Activated CD4-positive, alpha-beta T cell treated with anti-CD3 and anti-CD28 coated beads, Interleukin-2, amount 10 ng/mL, durations not matched to agents 7 days and 5 days (primary cell): ENCODE results near the gene FCAR. TPM values are rescaled to one million over a fixed set of nuclear protein-coding genes. Genes with fewer than 3 reads are reported as not detected.
"Not testable (repeated sequence)": the region's sequence is repeated elsewhere in the genome, so short reads cannot be mapped to it uniquely, and the experiment has no call there.

Experiments
- CTCF ChIA-PET: fragments of 350-600 bp; sonication (Branson Sonifier 250); formaldehyde crosslinking; loops from one replicate; lab custom pipeline; 2021; ENCODE audit warnings: antibody characterized with exemption; lab: Charles Lee
- POLR2A ChIA-PET: fragments of 350-600 bp; sonication (Branson Sonifier 250); formaldehyde crosslinking; loops from one replicate; lab custom pipeline; 2021; ENCODE audit warnings: antibody characterized with exemption; lab: Charles Lee
- DNase-seq: peaks from one replicate; pipeline ENCODE4 v3.0.0-alpha.2; 2020
- H3K27ac Mint-ChIP-seq: one replicate; pipeline ENCODE4 v1.8.0; 2021; ENCODE audit warnings: mild to moderate bottlenecking, moderate library complexity, mixed read lengths
- H3K27me3 Mint-ChIP-seq: one replicate; pipeline ENCODE4 v1.8.0; 2021; ENCODE audit warnings: mixed read lengths
- H3K36me3 Mint-ChIP-seq: one replicate; pipeline ENCODE4 v1.8.0; 2021; ENCODE audit warnings: low read depth, mixed read lengths
- H3K4me1 Mint-ChIP-seq: one replicate; pipeline ENCODE4 v1.8.0; 2021; ENCODE audit warnings: mixed read lengths
- H3K4me3 Mint-ChIP-seq: one replicate; pipeline ENCODE4 v1.8.0; 2021; ENCODE audit warnings: mild to moderate bottlenecking, moderate library complexity, mixed read lengths
- H3K9me3 Mint-ChIP-seq: one replicate; pipeline ENCODE4 v1.8.0; 2021; ENCODE audit warnings: mixed read lengths
- total RNA-seq, 2 experiments: library from RNA; stranded (reverse); gene quantifications; one replicate each; pipeline ENCODE4 v1.2.3, GENCODE V29; 2021

The FCAR gene
- total RNA-seq, 2 experiments from 2014 or later = not detected

- POLR2A ChIA-PET, H3K27me3 Mint-ChIP-seq, DNase-seq: not testable (repeated sequence)
Observed at GRCh38 chr19:54901153-54901552, 27.1 kb downstream of the FCAR start.

GRCh38 chr19:54902061-54902460 is 28.0 kb downstream of the FCAR start:
- H3K27ac Mint-ChIP-seq = no peak overlapping the region
- H3K4me3 Mint-ChIP-seq = no peak overlapping the region
- POLR2A ChIA-PET = no interaction called here
- DNase-seq = no peak
- H3K4me1 Mint-ChIP-seq = peaks cover 2% of the 10 kb centered on the region
- H3K9me3 Mint-ChIP-seq = no peaks in the 10 kb centered on the region
- no peaks in the 10 kb centered on the region for H3K36me3 Mint-ChIP-seq
- peaks cover 10% of the 10 kb centered on the region for H3K27me3 Mint-ChIP-seq
- CTCF ChIA-PET = no interaction called here

More at GRCh38 chr19:54901153-54901552, 27.1 kb downstream of the FCAR start:
- H3K4me3 Mint-ChIP-seq, H3K27ac Mint-ChIP-seq, H3K9me3 Mint-ChIP-seq, CTCF ChIA-PET, H3K4me1 Mint-ChIP-seq, H3K36me3 Mint-ChIP-seq: not testable (repeated sequence)

- Mint-ChIP-seq H3K27ac (no peak overlapping the region), H3K27me3 (peaks cover 10% of the 10 kb centered on the region), H3K36me3 (no peaks in the 10 kb centered on the region), H3K4me3 (no peak overlapping the region), H3K9me3 (no peaks in the 10 kb centered on the region), H3K4me1 (peaks cover 2% of the 10 kb centered on the region)
- no peak for DNase-seq
- ChIA-PET POLR2A (no interaction called here), CTCF (no interaction called here)
Observed at GRCh38 chr19:54903303-54903702, 29.3 kb downstream of the FCAR start.

GRCh38 chr19:54904261-54904660 is 30.2 kb downstream of the FCAR start:
- H3K27me3 Mint-ChIP-seq, DNase-seq, H3K27ac Mint-ChIP-seq, POLR2A ChIA-PET, H3K4me3 Mint-ChIP-seq, H3K36me3 Mint-ChIP-seq, H3K4me1 Mint-ChIP-seq, H3K9me3 Mint-ChIP-seq, CTCF ChIA-PET: not testable (repeated sequence)

GRCh38 chr19:54905421-54905802 is 31.4 kb downstream of the FCAR start:
- Mint-ChIP-seq H3K27ac (no peak overlapping the region), H3K9me3 (no peaks in the 10 kb centered on the region), H3K4me3 (no peak overlapping the region), H3K4me1 (peaks cover 2% of the 10 kb centered on the region), H3K27me3 (peaks cover 3% of the 10 kb centered on the region), H3K36me3 (no peaks in the 10 kb centered on the region)
- ChIA-PET CTCF (no interaction called here), POLR2A (no interaction called here)
- no peak for DNase-seq

GRCh38 chr19:54905803-54906511 is 31.9 kb downstream of the FCAR start, which contains the start of gene NCR1:
Gene NCR1 (plus strand): TSS chr19:54906148. CDS start chr19:54906188, 40 bp downstream.
- no peak within 1 kb of the TSS for H3K27ac Mint-ChIP-seq
- H3K27me3 Mint-ChIP-seq = peaks cover 3% of the 10 kb centered on the region
- H3K4me3 Mint-ChIP-seq = no peak within 1 kb of the TSS
- POLR2A ChIA-PET = no interaction called here
- no peaks in the 10 kb centered on the region for H3K9me3 Mint-ChIP-seq
- no peaks in the 10 kb centered on the region for H3K36me3 Mint-ChIP-seq
- H3K4me1 Mint-ChIP-seq = peaks cover 2% of the 10 kb centered on the region
- no peak for DNase-seq
- CTCF ChIA-PET = no interaction called here

GRCh38 chr19:54906819-54907218 is 32.8 kb downstream of the FCAR start:
- POLR2A ChIA-PET = no interaction called here

GRCh38 chr19:54907899-54908298 is 33.9 kb downstream of the FCAR start:
- H3K36me3 Mint-ChIP-seq, H3K4me3 Mint-ChIP-seq, H3K9me3 Mint-ChIP-seq, H3K27me3 Mint-ChIP-seq, H3K4me1 Mint-ChIP-seq, CTCF ChIA-PET, H3K27ac Mint-ChIP-seq, DNase-seq, POLR2A ChIA-PET: not testable (repeated sequence)

More at GRCh38 chr19:54906819-54907218, 32.8 kb downstream of the FCAR start:
- H3K4me3 Mint-ChIP-seq = no peak overlapping the region
- no peak overlapping the region for H3K27ac Mint-ChIP-seq
- H3K27me3 Mint-ChIP-seq = peaks cover 3% of the 10 kb centered on the region
- H3K36me3 Mint-ChIP-seq = no peaks in the 10 kb centered on the region
- peaks cover 2% of the 10 kb centered on the region for H3K4me1 Mint-ChIP-seq
- CTCF ChIA-PET = no interaction called here
- no peaks in the 10 kb centered on the region for H3K9me3 Mint-ChIP-seq
- no peak for DNase-seq

GRCh38 chr19:54916822-54917221 is 42.8 kb downstream of the FCAR start:
- ChIA-PET CTCF (no interaction called here), POLR2A (no interaction called here)
- Mint-ChIP-seq H3K27me3 (peaks cover 6% of the 10 kb centered on the region), H3K27ac (no peak overlapping the region), H3K36me3 (no peaks in the 10 kb centered on the region), H3K9me3 (no peaks in the 10 kb centered on the region), H3K4me3 (no peak overlapping the region), H3K4me1 (peaks cover 7% of the 10 kb centered on the region)
- no peak for DNase-seq

- H3K27ac Mint-ChIP-seq = no peak overlapping the region
- CTCF ChIA-PET = no interaction called here
- no peak for DNase-seq
- peaks cover 8% of the 10 kb centered on the region for H3K27me3 Mint-ChIP-seq
- H3K4me1 Mint-ChIP-seq = peaks cover 7% of the 10 kb centered on the region
- POLR2A ChIA-PET = no interaction called here
- H3K9me3 Mint-ChIP-seq = no peaks in the 10 kb centered on the region
- H3K36me3 Mint-ChIP-seq = no peaks in the 10 kb centered on the region
- H3K4me3 Mint-ChIP-seq = no peak overlapping the region
Observed at GRCh38 chr19:54918499-54918898, 44.5 kb downstream of the FCAR start.

- H3K36me3 Mint-ChIP-seq, DNase-seq, H3K9me3 Mint-ChIP-seq, H3K4me3 Mint-ChIP-seq, H3K27me3 Mint-ChIP-seq, H3K4me1 Mint-ChIP-seq, H3K27ac Mint-ChIP-seq, POLR2A ChIA-PET: not testable (repeated sequence)
- CTCF ChIA-PET = interaction anchor here (1.1 kb wide), 1 partner anchor 240 kb away, joined by 3 read pairs; no protein-coding TSS in a partner anchor
Observed at GRCh38 chr19:54919646-54920563, 45.9 kb downstream of the FCAR start.

- Mint-ChIP-seq H3K4me3 (no peak overlapping the region), H3K27me3 (peaks cover 6% of the 10 kb centered on the region), H3K9me3 (peaks cover 6% of the 10 kb centered on the region), H3K27ac (no peak overlapping the region), H3K36me3 (peaks cover 2% of the 10 kb centered on the region), H3K4me1 (peaks cover 7% of the 10 kb centered on the region)
- POLR2A ChIA-PET = no interaction called here
- CTCF ChIA-PET = interaction anchor here (1.1 kb wide), 1 partner anchor 239 kb away, joined by 3 read pairs; no protein-coding TSS in a partner anchor
- DNase-seq = no peak
Observed at GRCh38 chr19:54921082-54921481, 47.0 kb downstream of the FCAR start.

GRCh38 chr19:54923276-54923675 is 49.2 kb downstream of the FCAR start:
- no peak overlapping the region for H3K27ac Mint-ChIP-seq
- CTCF ChIA-PET = no interaction called here
- peaks cover 9% of the 10 kb centered on the region for H3K9me3 Mint-ChIP-seq
- H3K4me1 Mint-ChIP-seq = peaks cover 5% of the 10 kb centered on the region
- POLR2A ChIA-PET = no interaction called here
- DNase-seq = no peak
- peaks cover 2% of the 10 kb centered on the region for H3K36me3 Mint-ChIP-seq
- no peak overlapping the region for H3K4me3 Mint-ChIP-seq
- H3K27me3 Mint-ChIP-seq = peaks cover 3% of the 10 kb centered on the region
